NT2/D1 (cell line): ENCODE results near the gene NTRK3.

Source experiments
- SUZ12 ChIP-seq: IDR thresholded peaks from 2 replicates; pipeline ENCODE4 v1.6.1; 2011; ENCODE audit not compliant: insufficient read length, insufficient read depth; ENCODE audit errors: extremely low read depth
- YY1 ChIP-seq: IDR thresholded peaks from 2 replicates; pipeline ENCODE4 v1.6.1; 2011; ENCODE audit not compliant: insufficient read length, insufficient read depth
- ZNF274 ChIP-seq: IDR thresholded peaks from 2 replicates; pipeline ENCODE4 v1.6.1; 2011; ENCODE audit warnings: mild to moderate bottlenecking, low read depth, low read length

GRCh38 chr15:88144921-88145653 lies 111.5 kb downstream of the NTRK3 start:
- TF ChIP-seq ZNF274 (no peak), YY1 (no peak), SUZ12 (no peak)
